ENCODE results near the gene TM9SF1.

The TM9SF1 gene, protein sequence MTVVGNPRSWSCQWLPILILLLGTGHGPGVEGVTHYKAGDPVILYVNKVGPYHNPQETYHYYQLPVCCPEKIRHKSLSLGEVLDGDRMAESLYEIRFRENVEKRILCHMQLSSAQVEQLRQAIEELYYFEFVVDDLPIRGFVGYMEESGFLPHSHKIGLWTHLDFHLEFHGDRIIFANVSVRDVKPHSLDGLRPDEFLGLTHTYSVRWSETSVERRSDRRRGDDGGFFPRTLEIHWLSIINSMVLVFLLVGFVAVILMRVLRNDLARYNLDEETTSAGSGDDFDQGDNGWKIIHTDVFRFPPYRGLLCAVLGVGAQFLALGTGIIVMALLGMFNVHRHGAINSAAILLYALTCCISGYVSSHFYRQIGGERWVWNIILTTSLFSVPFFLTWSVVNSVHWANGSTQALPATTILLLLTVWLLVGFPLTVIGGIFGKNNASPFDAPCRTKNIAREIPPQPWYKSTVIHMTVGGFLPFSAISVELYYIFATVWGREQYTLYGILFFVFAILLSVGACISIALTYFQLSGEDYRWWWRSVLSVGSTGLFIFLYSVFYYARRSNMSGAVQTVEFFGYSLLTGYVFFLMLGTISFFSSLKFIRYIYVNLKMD

DNA sequence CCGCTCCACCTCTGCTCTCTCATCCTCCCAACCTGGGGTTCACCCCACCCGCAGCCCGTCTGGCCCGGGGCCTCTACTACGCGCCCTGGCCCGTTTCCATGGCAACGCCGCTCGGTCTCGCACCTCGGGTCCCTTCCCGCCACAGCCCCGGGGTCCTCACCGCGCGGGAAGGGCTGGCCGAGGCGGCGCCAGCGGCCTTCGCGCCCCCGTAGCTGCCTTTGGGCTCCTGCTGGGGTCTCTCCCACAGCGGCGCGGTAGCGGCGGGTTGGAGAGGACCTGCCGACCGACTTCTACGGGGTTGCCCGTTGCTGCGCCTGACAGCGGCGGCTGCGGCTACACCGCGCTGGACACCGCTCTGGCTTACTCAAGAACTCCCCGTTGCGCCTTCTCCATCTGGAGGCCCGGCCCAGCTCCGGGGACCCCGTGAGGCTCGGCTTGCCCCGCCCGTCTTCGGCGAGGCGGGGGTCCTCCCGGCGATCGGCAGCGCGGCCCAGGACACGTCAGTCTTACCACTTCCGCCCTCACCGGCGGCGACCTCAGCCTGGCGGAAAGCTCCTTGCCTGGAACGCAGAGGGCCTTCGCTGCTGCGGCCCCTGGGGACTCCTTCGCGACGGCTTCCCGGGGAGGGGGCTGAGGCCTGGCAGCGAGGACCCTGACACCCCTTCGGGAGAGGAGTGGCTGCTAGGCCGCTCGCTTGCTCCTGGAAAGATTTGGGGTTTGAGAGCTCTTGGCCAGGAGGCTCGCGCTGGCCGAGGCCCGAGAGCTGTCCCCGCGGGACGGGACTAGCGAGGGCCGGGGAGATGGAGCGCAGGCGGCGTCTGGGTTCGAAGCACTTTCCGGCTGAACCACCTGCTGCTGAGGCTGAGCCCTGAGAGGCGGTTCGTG lies at the start of gene TM9SF1:
TM9SF1 (minus strand) TSS at position 256 of the 885 bp plus-strand sequence. CDS start 422 bp downstream, outside the sequence.
- peak; percentile 86 for DNase-seq

DNA sequence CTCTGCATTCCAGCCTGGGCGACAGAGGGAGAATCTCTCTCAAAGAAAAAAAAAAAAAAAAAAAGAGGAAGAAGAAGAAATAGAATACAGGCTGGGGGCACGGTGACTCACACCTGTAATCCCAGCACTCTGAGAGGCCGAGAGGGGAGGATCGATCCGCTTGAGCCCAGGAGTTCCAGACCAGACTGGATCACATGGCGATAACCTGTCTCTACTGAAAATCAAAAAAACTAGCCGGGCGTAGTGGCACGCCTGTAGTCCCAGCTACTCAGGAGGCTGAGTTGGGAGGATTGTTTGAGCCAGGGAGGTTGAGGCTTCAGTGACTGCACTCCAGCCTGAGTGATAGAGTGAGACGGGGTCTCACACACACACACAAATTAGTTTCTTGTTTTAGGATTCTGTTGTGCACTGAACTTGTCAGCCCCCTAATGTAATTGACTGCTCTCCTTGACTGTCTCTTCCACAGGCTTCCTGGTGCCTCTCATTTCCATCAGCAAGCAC lies 48.1 kb upstream of the TM9SF1 start:
- DNase-seq = peak; percentile 68

GRCh38 chr14:24241829-24242443 lies 46.7 kb upstream of the TM9SF1 start:
- peak; percentile 95 for DNase-seq

GRCh38 chr14:24240110-24240918 lies 45.1 kb upstream of the TM9SF1 start:
- DNase-seq = no peak

GRCh38 chr14:24238527-24239037 lies 43.3 kb upstream of the TM9SF1 start:
- no peak for DNase-seq

DNA sequence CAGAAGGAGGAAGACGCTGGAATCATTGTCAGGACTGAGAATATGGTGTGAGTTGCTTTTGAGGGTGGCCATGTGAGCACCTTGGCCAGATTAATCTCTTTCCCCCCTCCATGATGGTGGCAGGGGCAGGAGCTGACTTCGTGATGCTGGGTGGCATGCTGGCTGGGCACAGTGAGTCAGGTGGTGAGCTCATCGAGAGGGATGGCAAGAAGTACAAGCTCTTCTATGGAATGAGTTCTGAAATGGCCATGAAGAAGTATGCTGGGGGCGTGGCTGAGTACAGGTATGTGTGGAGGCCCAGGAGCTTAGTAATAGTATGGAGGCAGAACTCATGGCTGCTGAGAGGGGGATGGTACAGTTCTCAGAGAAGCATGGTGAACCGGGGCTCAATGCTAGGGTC lies 42.9 kb upstream of the TM9SF1 start:
- DNase-seq = no peak

- no peak for DNase-seq
These were observed 42.3 kb upstream of the TM9SF1 start for GRCh38 chr14:24237463-24237955.

DNA sequence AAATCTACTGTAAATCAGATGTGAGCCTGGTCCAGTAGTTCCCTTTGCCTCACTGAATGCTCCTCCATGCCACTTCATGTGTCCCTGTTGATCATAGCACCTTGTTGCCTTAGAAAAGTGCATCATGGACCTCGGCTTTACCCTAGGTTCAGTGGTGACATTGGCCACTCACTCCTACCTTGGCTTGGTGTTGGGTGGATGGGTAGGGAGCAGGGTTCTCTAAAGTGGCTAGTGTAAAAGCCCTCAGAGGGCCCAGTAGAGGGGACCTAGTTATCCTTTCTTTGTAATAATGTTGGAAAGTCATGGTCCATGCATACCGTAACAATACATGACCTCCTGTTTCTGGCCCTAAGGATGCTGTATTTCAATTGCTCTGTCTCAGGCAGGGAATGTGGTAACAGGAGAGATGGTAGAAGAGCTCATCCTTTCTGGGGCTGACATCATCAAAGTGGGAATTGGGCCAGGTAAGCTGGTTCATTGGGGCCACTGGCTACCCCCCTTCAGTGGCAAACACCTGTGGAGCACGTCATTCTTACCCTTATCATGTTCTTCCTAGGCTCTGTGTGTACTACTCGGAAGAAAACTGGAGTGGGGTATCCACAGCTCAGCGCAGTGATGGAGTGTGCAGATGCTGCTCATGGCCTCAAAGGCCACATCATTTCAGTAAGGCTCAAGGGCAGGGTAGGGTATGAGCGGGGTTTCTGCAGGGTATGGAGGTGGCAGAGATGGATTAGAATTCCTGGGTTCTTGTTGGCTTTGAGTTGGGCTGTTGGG lies 41.6 kb upstream of the TM9SF1 start:
- DNase-seq = no peak

- DNase-seq = no peak
These were observed 40.8 kb upstream of the TM9SF1 start for GRCh38 chr14:24235804-24236688.

GRCh38 chr14:24234095-24235005 lies 39.1 kb upstream of the TM9SF1 start:
- DNase-seq = no peak

- no peak for DNase-seq
These were observed 38.3 kb upstream of the TM9SF1 start for GRCh38 chr14:24233538-24233866.

DNA sequence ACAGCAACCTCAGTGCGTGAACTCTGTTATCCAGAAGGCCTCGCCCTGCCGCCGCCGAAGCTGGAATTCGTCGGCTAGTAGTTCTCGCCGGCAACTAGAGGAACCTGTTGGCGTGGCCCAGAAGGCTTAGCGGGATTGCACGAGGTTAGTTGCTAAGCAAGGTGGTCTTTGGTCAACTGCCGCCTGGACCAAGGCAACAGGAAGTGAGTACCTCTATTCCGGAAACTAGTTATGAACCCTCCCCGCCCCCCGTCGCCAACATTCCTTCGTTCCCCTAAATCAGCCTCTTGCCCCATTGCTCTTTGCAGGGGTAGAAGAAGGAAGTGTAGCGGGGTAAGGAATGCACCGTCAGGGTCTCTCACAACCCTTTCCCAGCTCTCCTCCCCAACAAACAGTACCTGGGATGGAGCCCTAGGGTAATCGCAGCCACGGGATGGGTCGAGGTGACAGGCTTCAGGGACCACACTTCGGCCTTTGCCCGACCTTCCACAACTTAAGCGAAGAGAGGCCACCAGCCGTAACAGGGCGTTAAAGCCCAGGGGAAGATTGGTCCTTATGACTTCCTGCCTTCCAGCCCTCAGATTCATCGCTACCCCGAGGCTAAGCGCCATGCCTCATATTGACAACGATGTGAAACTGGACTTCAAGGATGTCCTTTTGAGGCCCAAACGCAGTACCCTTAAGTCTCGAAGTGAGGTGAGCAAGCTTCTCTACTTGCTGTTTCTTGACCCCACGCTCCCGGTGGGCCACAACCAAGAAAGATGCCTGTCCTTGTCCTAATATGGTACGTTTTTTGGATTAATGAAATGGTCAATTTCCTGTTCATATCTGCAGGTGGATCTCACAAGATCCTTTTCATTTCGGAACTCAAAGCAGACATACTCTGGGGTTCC lies 37.6 kb upstream of the TM9SF1 start, which contains the start of gene GMPR2:
GMPR2 (plus strand) TSS at position 285 of the 893 bp plus-strand sequence; CDS start at position 610, 325 bp downstream.
- DNase-seq = peak; percentile 21

DNA sequence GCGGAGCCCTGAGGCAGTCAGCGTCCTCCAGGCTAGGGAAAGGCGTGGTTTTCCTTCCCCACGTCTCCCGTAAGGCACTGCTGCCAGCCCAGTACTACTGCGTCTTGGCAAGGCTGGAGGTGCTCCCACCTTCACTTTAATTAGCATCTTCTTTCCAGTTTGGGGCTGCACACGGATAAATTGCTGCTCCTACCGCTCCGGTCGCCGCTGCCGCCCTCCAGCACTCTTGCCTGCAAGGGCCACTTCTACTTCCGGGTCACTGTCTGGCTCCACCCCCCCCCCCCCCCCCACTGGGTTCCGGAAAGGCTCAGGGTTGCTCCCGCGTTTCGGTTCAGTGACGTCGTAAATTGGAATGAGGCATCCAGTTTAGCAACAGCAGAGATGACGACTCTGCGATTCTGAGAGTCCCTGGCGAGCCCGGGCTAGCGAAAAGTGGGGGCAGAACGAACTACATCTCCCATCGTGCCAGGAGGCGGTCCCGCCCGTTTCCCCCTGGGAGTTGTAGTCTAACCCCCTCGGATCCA lies 36.9 kb upstream of the TM9SF1 start, which contains the start of gene NEDD8:
NEDD8 (minus strand) TSS at position 247 of the 524 bp plus-strand sequence; CDS start at position 147, 100 bp downstream.
- DNase-seq = peak; percentile 99

- DNase-seq = no peak
These were observed 36.3 kb upstream of the TM9SF1 start for GRCh38 chr14:24231263-24232120.

DNA sequence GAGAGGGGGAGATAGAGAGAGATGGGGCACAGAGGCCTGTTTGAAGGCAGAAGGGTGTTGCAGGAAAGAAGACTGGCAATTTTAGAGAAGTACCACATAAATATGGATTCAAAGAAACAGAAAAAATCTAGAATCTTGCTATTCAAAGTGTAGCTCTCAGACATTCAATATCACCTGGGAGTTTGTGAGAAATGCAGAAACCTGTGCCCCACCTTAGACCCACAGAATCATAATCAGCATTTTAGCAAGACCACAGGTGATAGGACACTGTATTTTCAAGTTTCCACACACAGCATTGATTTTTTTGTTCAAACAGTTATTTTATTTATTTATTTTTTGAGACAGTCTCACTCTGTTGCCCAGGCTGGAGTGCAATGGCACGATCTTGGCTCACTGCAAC lies 33.7 kb upstream of the TM9SF1 start:
- no peak for DNase-seq

GRCh38 chr14:24226473-24226872 lies 31.2 kb upstream of the TM9SF1 start:
- no peak for DNase-seq

Data from inflammatory macrophage treated with lipopolysaccharide for 4 hours (primary cell).